H1 (cell line): ENCODE measurements around the gene CPLANE2. TPM values are rescaled to one million over a fixed set of nuclear protein-coding genes. Genes with fewer than 3 reads are reported as not detected.

Experiments
- CTCF ChIA-PET: fragments of 300-600 bp; sonication (Branson Sonifier 250); formaldehyde crosslinking; loops from one replicate; lab custom pipeline; 2021; ENCODE audit not compliant: partially characterized antibody; lab: Charles Lee
- POLR2A ChIA-PET: fragments of 300-600 bp; sonication (Branson Sonifier 250); formaldehyde crosslinking; loops from one replicate; lab custom pipeline; 2021; ENCODE audit warnings: inconsistent platforms; ENCODE audit not compliant: partially characterized antibody; lab: Charles Lee
- DNase-seq, 2 experiments: peaks; one replicate each; pipeline versions ENCODE4 v3.0.0 to v3.0.0-alpha.2; 2010 to 2022; ENCODE audit warnings: low spot score in 2 of 2, low read depth in 1 of 2, mixed read lengths in 1 of 2
- FAIRE-seq: peaks from 2 replicates; lab custom pipeline; 2011; peaks lifted over from hg19 to GRCh38; lab: Jason Lieb, UNC
- H2AFZ ChIP-seq: 2 replicates; pipeline ENCODE4 v1.8.1; 2012; ENCODE audit warnings: low read length, inconsistent platforms
- H2AK5ac ChIP-seq: 2 replicates; pipeline ENCODE4 v1.6.1; 2013; ENCODE audit warnings: low read depth, low read length
- H2BK120ac ChIP-seq: replicated peaks from 2 replicates; pipeline ENCODE3; 2013; ENCODE audit warnings: low read depth, low read length, inconsistent platforms
- H2BK12ac ChIP-seq: 2 replicates; pipeline ENCODE4 v1.6.1; 2013; ENCODE audit warnings: low read depth, low read length
- H2BK15ac ChIP-seq: 2 replicates; pipeline ENCODE4 v1.6.1; 2013; ENCODE audit warnings: low read length
- H2BK20ac ChIP-seq: 2 replicates; pipeline ENCODE4 v1.6.1; 2013; ENCODE audit warnings: low read length
- H2BK5ac ChIP-seq: 2 replicates; pipeline ENCODE4 v1.6.1; 2013; ENCODE audit warnings: low read depth, low read length
- H3K14ac ChIP-seq: 2 replicates; pipeline ENCODE4 v1.6.1; 2013; ENCODE audit warnings: inconsistent platforms; ENCODE audit not compliant: insufficient read length
- H3K18ac ChIP-seq: 2 replicates; pipeline ENCODE4 v1.6.1; 2013; ENCODE audit warnings: low read length; ENCODE audit errors: extremely low read depth
- H3K23ac ChIP-seq: 2 replicates; pipeline ENCODE4 v1.6.1; 2013; ENCODE audit warnings: inconsistent platforms; ENCODE audit not compliant: insufficient read length
- H3K23me2 ChIP-seq: 2 replicates; pipeline ENCODE4 v1.6.1; 2013; ENCODE audit warnings: low read depth, low read length
- H3K27ac ChIP-seq: 2 replicates; pipeline ENCODE4 v1.6.1; 2011; ENCODE audit warnings: low read depth, low read length, inconsistent platforms
- H3K27me3 ChIP-seq, 4 experiments: replicated peaks in 1 of 4; 1 replicate in 1 of 4; 2 replicates in 3 of 4; pipeline versions ENCODE4 v1.6.1 to v1.8.1; 2011 to 2013; ENCODE audit warnings: low read length in 3 of 4, mild to moderate bottlenecking in 3 of 4, inconsistent platforms in 2 of 4, mixed read lengths in 2 of 4, moderate library complexity in 1 of 4; ENCODE audit not compliant: control insufficient read depth in 3 of 4, insufficient read depth in 3 of 4; ENCODE audit errors: extremely low read depth in 1 of 4
- H3K36me3 ChIP-seq, 4 experiments: 2 replicates each; pipeline versions ENCODE4 v1.6.1 to v1.8.1; 2011 to 2013; ENCODE audit warnings: mild to moderate bottlenecking in 4 of 4, low read length in 3 of 4, moderate library complexity in 2 of 4, control low read depth in 1 of 4, inconsistent platforms in 1 of 4; ENCODE audit not compliant: insufficient read depth in 4 of 4, control insufficient read depth in 2 of 4
- H3K4ac ChIP-seq: replicated peaks from 2 replicates; pipeline ENCODE3; 2013; ENCODE audit warnings: low read length, low read depth, mixed read lengths, inconsistent platforms; ENCODE audit not compliant: insufficient read length
- H3K4me1 ChIP-seq, 4 experiments: replicated peaks in 1 of 4; 1 replicate in 1 of 4; 2 replicates in 3 of 4; pipeline versions ENCODE4 v1.6.1 to v1.8.1; 2011 to 2013; ENCODE audit warnings: low read length in 3 of 4, inconsistent platforms in 2 of 4, mixed read lengths in 1 of 4; ENCODE audit not compliant: insufficient read depth in 4 of 4, control insufficient read depth in 3 of 4
- H3K4me2 ChIP-seq, 2 experiments: 2 replicates each; pipeline versions ENCODE4 v1.6.1 to v1.8.1; 2011 to 2013; ENCODE audit warnings: low read depth in 2 of 2, low read length in 2 of 2, control low read depth in 1 of 2, inconsistent platforms in 1 of 2, mild to moderate bottlenecking in 1 of 2; ENCODE audit not compliant: insufficient read depth in 1 of 2
- H3K4me3 ChIP-seq, 4 experiments: fragments of 200-600, 300-600 bp in 1 of 4; sonication (generic), shearing (Covaris generic), sonication (Bioruptor Twin) in 1 of 4; 2 replicates each; pipeline versions ENCODE4 v1.5.1 to v1.8.1; 2011 to 2016; ENCODE audit warnings: low read length in 4 of 4, low read depth in 3 of 4, control low read depth in 2 of 4, inconsistent platforms in 2 of 4, mild to moderate bottlenecking in 2 of 4, mixed read lengths in 1 of 4, moderate library complexity in 1 of 4; ENCODE audit not compliant: insufficient read depth in 2 of 4; ENCODE audit errors: extremely low read depth in 1 of 4
- H3K56ac ChIP-seq: replicated peaks from 2 replicates; pipeline ENCODE3; 2013; ENCODE audit warnings: low read depth, mild to moderate bottlenecking, mixed read lengths, low read length, inconsistent platforms; ENCODE audit not compliant: insufficient read length
- H3K79me1 ChIP-seq: 2 replicates; pipeline ENCODE4 v1.6.1; 2013; ENCODE audit warnings: low read depth, low read length, control low read depth
- H3K79me2 ChIP-seq, 2 experiments: 2 replicates each; pipeline versions ENCODE4 v1.6.1 to v1.8.1; 2012 to 2013; ENCODE audit warnings: low read length in 2 of 2, mild to moderate bottlenecking in 2 of 2, inconsistent platforms in 1 of 2; ENCODE audit not compliant: insufficient read depth in 2 of 2, control insufficient read depth in 1 of 2
- H3K9ac ChIP-seq, 4 experiments: replicated peaks in 1 of 4; 1 replicate in 1 of 4; 2 replicates in 3 of 4; pipeline versions ENCODE4 v1.6.1 to v1.8.1; 2011 to 2013; ENCODE audit warnings: low read depth in 3 of 4, low read length in 3 of 4, control low read depth in 2 of 4, mild to moderate bottlenecking in 2 of 4, moderate library complexity in 2 of 4, inconsistent platforms in 1 of 4; ENCODE audit errors: extremely low read depth in 1 of 4
- H3K9me3 ChIP-seq, 2 experiments: 2 replicates each; pipeline versions ENCODE4 v1.6.1 to v1.8.1; 2012 to 2013; ENCODE audit warnings: mild to moderate bottlenecking in 2 of 2, moderate library complexity in 2 of 2, control low read depth in 1 of 2, inconsistent platforms in 1 of 2, low read depth in 1 of 2, low read length in 1 of 2, mixed read lengths in 1 of 2; ENCODE audit not compliant: insufficient read depth in 2 of 2
- H4K20me1 ChIP-seq, 2 experiments: replicated peaks in 1 of 2; 2 replicates each; pipeline versions ENCODE3 to v1.8.1; 2011 to 2013; ENCODE audit warnings: inconsistent platforms in 2 of 2, low read length in 2 of 2, mild to moderate bottlenecking in 1 of 2; ENCODE audit not compliant: insufficient read depth in 2 of 2, control insufficient read depth in 1 of 2
- H4K5ac ChIP-seq: 2 replicates; pipeline ENCODE4 v1.6.1; 2013; ENCODE audit warnings: low read length, low read depth, mixed read lengths, inconsistent platforms; ENCODE audit not compliant: insufficient read length
- H4K8ac ChIP-seq: 2 replicates; pipeline ENCODE4 v1.8.0; 2013; ENCODE audit warnings: mild to moderate bottlenecking, moderate library complexity, low read length, inconsistent platforms; ENCODE audit not compliant: insufficient read depth; ENCODE audit errors: extremely low read depth
- H4K91ac ChIP-seq: replicated peaks from 2 replicates; pipeline ENCODE3; 2013; ENCODE audit warnings: low read length, mixed read lengths, inconsistent platforms; ENCODE audit not compliant: insufficient read length
- CEBPB ChIP-seq: IDR thresholded peaks from 2 replicates; pipeline ENCODE4 v1.6.1; 2012; ENCODE audit warnings: low read depth, low read length
- CTBP2 ChIP-seq: IDR thresholded peaks from 2 replicates; pipeline ENCODE4 v1.7.0; 2011; ENCODE audit warnings: borderline replicate concordance, mild to moderate bottlenecking, moderate library complexity, mixed read lengths, low read length; ENCODE audit not compliant: insufficient read depth, insufficient read length
- KDM1A ChIP-seq: fragments of 200-600, 300-600 bp; sonication (generic); IDR thresholded peaks from 2 replicates; pipeline ENCODE4 v1.7.1; 2016; ENCODE audit warnings: mild to moderate bottlenecking, low read length, borderline replicate concordance
- NRF1 ChIP-seq: IDR thresholded peaks from 2 replicates; pipeline ENCODE4 v1.6.1; 2011; ENCODE audit warnings: mild to moderate bottlenecking, low read depth, low read length, improper control_type of control experiment
- TAF7 ChIP-seq: optimal IDR thresholded peaks from 2 replicates; pipeline ENCODE3; 2011; ENCODE audit warnings: low read depth, mild to moderate bottlenecking, inconsistent platforms, low read length, moderate library complexity, borderline replicate concordance
- TBP ChIP-seq: IDR thresholded peaks from 2 replicates; pipeline ENCODE4 v1.6.1; 2011; ENCODE audit warnings: low read depth, low read length, improper control_type of control experiment
- USF2 ChIP-seq: IDR thresholded peaks from 2 replicates; pipeline ENCODE4 v1.6.1; 2011; ENCODE audit warnings: low read length, improper control_type of control experiment
- YY1 ChIP-seq: IDR thresholded peaks from 2 replicates; pipeline ENCODE4 v1.6.1; 2011; ENCODE audit warnings: low read depth, mild to moderate bottlenecking, low read length
- WGBS, 2 experiments: shearing (Covaris generic) in 1 of 2; methylation state at CpG; one replicate each; pipeline versions ENCODE4 v1.1.6 to v1.1.7; 2013 to 2015; ENCODE audit warnings: low lambda C conversion rate in 2 of 2, mixed read lengths in 2 of 2, inconsistent platforms in 1 of 2, low coverage in 1 of 2, missing lambda C conversion rate in 1 of 2; ENCODE audit not compliant: insufficient replicate concordance in 2 of 2, insufficient coverage in 1 of 2, insufficient read length in 1 of 2; ENCODE audit errors: extremely low coverage in 1 of 2, missing lambda C conversion rate in 1 of 2; 5-methylcytosine and 5-hydroxymethylcytosine counted together
- polyA plus RNA-seq, 7 experiments: library from polyadenylated mRNA; depleted of rRNA in 3 of 7; stranded (reverse) in 5 of 7; unstranded in 2 of 7; fragments of >200 nt in 5 of 7; fragments of 200-250 nt in 2 of 7; gene quantifications; 1 replicate in 5 of 7; 2 replicates in 1 of 7; 4 replicates in 1 of 7; pipeline versions ENCODE4 v1.2.1 to v1.2.3, GENCODE V29; 2011 to 2013; ENCODE audit warnings: missing spikeins in 2 of 7, mixed read lengths in 2 of 7
- total RNA-seq: library from RNA; stranded (reverse); fragmentation: NEBNext Ultra II Directional; extraction: Animal tissue kit (Norgen Biotek cat#: 25700); gene quantifications from 2 replicates; pipeline ENCODE4 v1.2.1, GENCODE V29; 2021

CPLANE2 gene
- total and polyA plus RNA-seq, 2 of the 8 experiments (the other 6 are each of a cell fraction or from before 2014, with no cell fraction given) = 2.3 to 2.5 TPM

- H4K8ac ChIP-seq = no peak overlapping the region
- H3K9me3 ChIP-seq = no peaks in the 10 kb centered on the region
- H3K79me2 ChIP-seq = no peaks in the 10 kb centered on the region
- H3K4me1 ChIP-seq = no peaks in the 10 kb centered on the region
- no peak for DNase-seq
- WGBS, 2 experiments = 94% methylated on average over 8 of the region's 8 CpGs; no CpG with 5 or more reads in 1 of the 2 experiments
- H3K14ac ChIP-seq = no peak overlapping the region
- no peak overlapping the region for H3K4ac ChIP-seq
- H3K27ac ChIP-seq = no peak overlapping the region
- peaks cover 8 to 28% (median 19%) of the 10 kb centered on the region in 4 experiments; a peak in 7 of 8 replicates for H3K36me3 ChIP-seq
- no peak overlapping the region for H4K91ac ChIP-seq
- no peak overlapping the region for H3K18ac ChIP-seq
- no peak overlapping the region for H2BK5ac ChIP-seq
- H3K4me3 ChIP-seq = no peak overlapping the region
- H3K56ac ChIP-seq = no peak overlapping the region
- FAIRE-seq = no peak
- H2BK12ac ChIP-seq = no peak overlapping the region
- no peak overlapping the region for H2BK20ac ChIP-seq
- H3K27me3 ChIP-seq = no peaks in the 10 kb centered on the region
- H3K23me2 ChIP-seq = no peaks in the 10 kb centered on the region
- H4K20me1 ChIP-seq = peaks cover 0 to 3% of the 10 kb centered on the region in 2 experiments
- no peak overlapping the region for H2AFZ ChIP-seq
- no peak overlapping the region for H4K5ac ChIP-seq
- POLR2A ChIA-PET = interaction anchor here (0.6 to 2.0 kb wide), 4 partner anchors 7 to 107 kb away, joined by 3 to 10 read pairs (median 3); no protein-coding TSS in a partner anchor
- CTCF ChIA-PET = interaction anchor here (1.2 to 7.6 kb wide), 5 partner anchors 8 to 116 kb away, joined by 3 to 45 read pairs (median 5); partner anchors contain the start of gene ARHGEF19
- no peak overlapping the region for H2BK120ac ChIP-seq
- H3K4me2 ChIP-seq = no peak overlapping the region
- H2AK5ac ChIP-seq = no peak overlapping the region
- no peak overlapping the region for H2BK15ac ChIP-seq
- no peaks in the 10 kb centered on the region; the same call in 1 of the 2 replicates for H3K79me1 ChIP-seq
- no peak overlapping the region for H3K23ac ChIP-seq
- H3K9ac ChIP-seq = no peak overlapping the region
- TF ChIP-seq YY1 (no peak), CTBP2 (no peak), NRF1 (no peak), CEBPB (no peak), TAF7 (no peak), USF2 (no peak), KDM1A (no peak), TBP (no peak)
Observed at GRCh38 chr1:16198444-16199156, 38.4 kb downstream of the CPLANE2 start.
